Right lung (tissue), 10 donors: ENCODE data around the gene BCS1L. TPM values are rescaled to one million over a fixed set of nuclear protein-coding genes. Genes with fewer than 3 reads are reported as not detected.

Experiments used
- DNase-seq, 2 donors: peaks; one replicate each; pipeline ENCODE4 v3.0.0-alpha.2; 2013
- long read RNA-seq, 8 donors: transcript quantifications; one replicate each; lab custom pipeline, GENCODE V29; 2026
- polyA plus RNA-seq, 5 donors: library from polyadenylated mRNA; unstranded; fragments of 120-200 nt; gene quantifications; one replicate each; pipeline versions ENCODE4 v1.2.1 to v1.2.3, GENCODE V29; 2013; ENCODE audit warnings: inconsistent platforms in 1 of 5, low replicate concordance in 1 of 5; ENCODE audit not compliant: insufficient read length in 5 of 5, insufficient read depth in 1 of 5

BCS1L gene
- 10 to 100 TPM; 53.6 to 58.4 (median 55.1) TPM for polyA plus RNA-seq
- long read RNA-seq, donor 1, transcript BCS1L-201 (8 exons, 1,454 nt), result major isoform, 6 of 12 reads
- long read RNA-seq, donor 1, partial matches to known transcripts, result 0 of 12 reads
- long read RNA-seq, donor 1, other reads (novel, unspliced or antisense), result 0 of 12 reads
- long read RNA-seq, donor 2, partial matches to known transcripts, result 0 of 6 reads
- long read RNA-seq, donor 2, other reads (novel, unspliced or antisense), result 0 of 6 reads
- long read RNA-seq, donor 3, partial matches to known transcripts, result 10 of 22 reads
- long read RNA-seq, donor 3, other reads (novel, unspliced or antisense), result 10 of 22 reads
- long read RNA-seq, donor 4, partial matches to known transcripts, result 0 of 2 reads
- long read RNA-seq, donor 4, other reads (novel, unspliced or antisense), result 0 of 2 reads
- long read RNA-seq, donor 5, partial matches to known transcripts, result 0 of 4 reads
- long read RNA-seq, donor 5, other reads (novel, unspliced or antisense), result 0 of 4 reads
- long read RNA-seq, donor 6, partial matches to known transcripts, result 5 of 9 reads
- long read RNA-seq, donor 6, other reads (novel, unspliced or antisense), result 0 of 9 reads
- long read RNA-seq, donor 7, partial matches to known transcripts, result 0 of 10 reads
- long read RNA-seq, donor 7, other reads (novel, unspliced or antisense), result 0 of 10 reads
- long read RNA-seq, donor 8, partial matches to known transcripts, result 0 of 2 reads
- long read RNA-seq, donor 8, other reads (novel, unspliced or antisense), result 0 of 2 reads

GRCh38 chr2:218659258-218659987 is at the start of gene BCS1L, which contains the start of gene ZNF142:
BCS1L (plus strand) TSS chr2:218659683; CDS start chr2:218660988, 1,305 bp downstream.
ZNF142 (minus strand) TSS chr2:218659623; CDS start chr2:218656429, 3,194 bp downstream.
- peak; percentile 84 for DNase-seq

GRCh38 chr2:218615868-218616315 is 43.6 kb upstream of the BCS1L start:
- no peak for DNase-seq

GRCh38 chr2:218618102-218618860 is 41.2 kb upstream of the BCS1L start:
- no peak for DNase-seq

GRCh38 chr2:218621007-218621406 is 38.5 kb upstream of the BCS1L start:
- DNase-seq, result no peak

GRCh38 chr2:218622606-218623365 is 36.7 kb upstream of the BCS1L start:
- DNase-seq, result no peak

- no peak for DNase-seq
These were observed 36.1 kb upstream of the BCS1L start for GRCh38 chr2:218623366-218623705.

GRCh38 chr2:218626369-218626768 is 33.1 kb upstream of the BCS1L start:
- no peak for DNase-seq

- DNase-seq, result no peak
These were observed 31.5 kb upstream of the BCS1L start for GRCh38 chr2:218627939-218628338.

GRCh38 chr2:218631837-218632236 is 27.6 kb upstream of the BCS1L start:
- no peak for DNase-seq

GRCh38 chr2:218635719-218636118 is 23.8 kb upstream of the BCS1L start:
- no peak for DNase-seq

GRCh38 chr2:218638372-218638771 is 21.1 kb upstream of the BCS1L start:
- no peak for DNase-seq

- no peak for DNase-seq
These were observed 17.3 kb upstream of the BCS1L start for GRCh38 chr2:218642121-218642656.

- no peak for DNase-seq
These were observed 16.7 kb upstream of the BCS1L start for GRCh38 chr2:218642786-218643185.

GRCh38 chr2:218643751-218644310 is 15.7 kb upstream of the BCS1L start:
- DNase-seq, result no peak

GRCh38 chr2:218644721-218645120 is 14.8 kb upstream of the BCS1L start:
- DNase-seq, result no peak

- DNase-seq, result no peak
These were observed 14.4 kb upstream of the BCS1L start for GRCh38 chr2:218645126-218645525.

GRCh38 chr2:218648088-218648786 is 11.2 kb upstream of the BCS1L start:
- peak in 1 of 2 donors; percentile 22 for DNase-seq

- no peak for DNase-seq
These were observed 10.7 kb upstream of the BCS1L start for GRCh38 chr2:218648787-218649100.

- no peak for DNase-seq
These were observed 3.7 kb upstream of the BCS1L start for GRCh38 chr2:218655751-218656150.
